GF-D8 (cell line): ENCODE data around the gene EVC.
"Not testable (repeated sequence)": the region's sequence is repeated elsewhere in the genome, so short reads cannot be mapped to it uniquely, and the experiment has no call there.

Experiments
- DNase-seq: peaks from one replicate; lab custom pipeline; 2025; lab: John Stamatoyannopoulos, UW

The EVC gene

GRCh38 chr4:5708449-5709206, 2.4 kb upstream of the EVC start, which contains the start of gene EVC2:
EVC2 (minus strand) TSS chr4:5708559; CDS start chr4:5708513, 46 bp downstream.
- DNase-seq, result no peak

- DNase-seq, result no peak
Measured at GRCh38 chr4:5709207-5709575, 1.8 kb upstream of the EVC start.

GRCh38 chr4:5710065-5710960, 688 bp upstream of the EVC start:
- no peak for DNase-seq

- DNase-seq, result no peak
Measured at GRCh38 chr4:5711479-5712184, 631 bp downstream of the EVC start.

GRCh38 chr4:5712517-5712916, 1.5 kb downstream of the EVC start:
- DNase-seq, result no peak

GRCh38 chr4:5712931-5713330, 1.9 kb downstream of the EVC start:
- no peak for DNase-seq

- DNase-seq, result no peak
Measured at GRCh38 chr4:5713861-5714260, 2.9 kb downstream of the EVC start.

- DNase-seq, result no peak
Measured at GRCh38 chr4:5715357-5715756, 4.4 kb downstream of the EVC start.

- no peak for DNase-seq
Measured at GRCh38 chr4:5716391-5716790, 5.4 kb downstream of the EVC start.

GRCh38 chr4:5717449-5718158, 6.6 kb downstream of the EVC start:
- no peak for DNase-seq

- no peak for DNase-seq
Measured at GRCh38 chr4:5718411-5718810, 7.4 kb downstream of the EVC start.

GRCh38 chr4:5719350-5720055, 8.5 kb downstream of the EVC start:
- no peak for DNase-seq

GRCh38 chr4:5720157-5720850, 9.3 kb downstream of the EVC start:
- DNase-seq, result no peak

- no peak for DNase-seq
Measured at GRCh38 chr4:5720980-5721379, 10.0 kb downstream of the EVC start.

GRCh38 chr4:5721923-5722322, 10.9 kb downstream of the EVC start:
- DNase-seq, result no peak

GRCh38 chr4:5722328-5722727, 11.3 kb downstream of the EVC start:
- no peak for DNase-seq

GRCh38 chr4:5724377-5724776, 13.4 kb downstream of the EVC start:
- DNase-seq, result no peak

GRCh38 chr4:5728412-5728811, 17.4 kb downstream of the EVC start:
- DNase-seq, result not testable (repeated sequence)

- no peak for DNase-seq
Measured at GRCh38 chr4:5730436-5730835, 19.4 kb downstream of the EVC start.
